GM21825 (cell line): Measurements from ENCODE around the gene NELL1.

ENCODE experiments used
- ATAC-seq: cut with Tn5 transposase; IDR thresholded peaks from one replicate; pipeline ENCODE4 v1.9.1; 2021; ENCODE audit warnings: mild to moderate bottlenecking, moderate library complexity; ENCODE audit not compliant: unreplicated experiment

The NELL1 gene

DNA sequence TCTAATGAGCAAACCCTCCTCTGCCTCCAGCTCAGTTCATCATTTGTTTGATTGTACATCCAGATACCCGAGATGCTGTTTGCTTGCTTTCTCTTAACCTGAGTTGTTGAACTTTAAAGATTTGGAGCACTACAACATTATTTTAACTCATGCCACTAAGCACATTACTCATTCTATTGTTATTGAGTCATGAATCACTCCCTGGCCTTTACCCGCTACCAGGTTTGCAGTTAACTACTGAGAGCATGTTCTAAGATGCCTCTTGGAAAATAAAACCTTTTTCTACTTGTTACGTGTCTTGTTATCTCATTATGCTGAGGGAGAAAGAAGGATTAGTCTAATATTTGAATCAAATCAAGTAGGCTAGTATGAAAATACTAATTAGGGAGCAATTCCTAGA, 802.9 kb downstream of the NELL1 start:
- no peak for ATAC-seq

DNA sequence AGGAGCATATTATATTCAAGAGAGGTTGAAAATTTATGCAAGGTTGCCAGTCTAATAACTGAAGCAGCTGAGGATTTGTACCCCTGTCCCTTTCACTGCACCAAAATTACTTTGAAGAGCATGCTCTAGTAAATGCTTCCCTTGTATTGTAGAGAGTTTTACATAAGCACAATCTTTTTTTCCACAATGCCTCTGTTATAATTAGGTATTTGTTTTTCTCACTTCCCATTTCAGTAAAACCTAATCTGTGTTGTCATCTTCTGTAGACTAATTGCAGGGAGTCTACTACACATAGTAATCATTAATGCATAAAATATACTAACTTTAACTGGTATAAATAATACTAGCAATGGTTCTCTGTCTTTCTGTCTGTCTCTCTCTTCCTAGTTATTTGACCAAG, 805.1 kb downstream of the NELL1 start:
- no peak for ATAC-seq

- ATAC-seq, result no peak
Observed at GRCh38 chr11:21475276-21475675, 805.9 kb downstream of the NELL1 start.

DNA sequence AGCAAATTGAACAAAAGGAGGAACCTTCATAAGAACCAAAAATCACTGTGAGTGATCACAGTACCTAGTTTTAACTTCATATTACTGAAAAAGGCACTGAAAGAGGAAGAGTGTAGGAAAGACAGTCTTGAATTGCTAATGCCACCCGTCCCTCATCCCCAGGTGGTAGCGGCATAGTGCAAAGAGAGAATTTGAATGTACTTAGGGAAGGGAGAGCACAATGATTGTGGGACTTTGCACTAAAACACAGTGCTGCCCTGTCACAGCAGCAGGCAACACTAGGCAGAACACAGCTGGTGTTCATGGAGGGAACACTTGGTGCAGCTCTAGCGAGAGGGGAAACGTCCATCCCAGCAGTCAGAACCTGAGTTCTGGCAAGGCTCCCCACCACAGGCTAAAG, 807.2 kb downstream of the NELL1 start:
- ATAC-seq, result no peak

DNA sequence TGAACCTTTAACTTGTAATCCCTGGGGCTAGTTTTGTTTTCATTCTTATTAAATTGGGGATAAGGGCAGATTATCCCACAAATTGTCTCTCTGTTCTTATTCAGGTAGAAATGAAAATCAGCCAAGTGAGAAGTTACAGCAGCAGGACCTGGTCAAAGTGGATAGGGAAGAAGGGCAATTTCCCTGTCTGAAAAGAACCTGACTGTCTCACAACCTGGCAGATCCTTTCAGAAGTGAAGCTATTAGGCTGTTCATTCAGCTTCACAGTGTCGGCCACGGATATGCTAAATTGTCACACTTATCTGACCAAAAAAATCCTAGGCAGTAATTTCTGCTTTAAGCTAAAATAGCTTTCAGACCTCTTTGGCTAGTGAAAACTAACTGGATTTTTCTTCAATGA, 810.9 kb downstream of the NELL1 start:
- ATAC-seq, result no peak

GRCh38 chr11:21481255-21481654, 811.9 kb downstream of the NELL1 start:
- no peak for ATAC-seq

- ATAC-seq, result no peak
Observed at GRCh38 chr11:21484039-21484438, 814.7 kb downstream of the NELL1 start.

- no peak for ATAC-seq
Observed at GRCh38 chr11:21485006-21485405, 815.6 kb downstream of the NELL1 start.

- no peak for ATAC-seq
Observed at GRCh38 chr11:21485426-21485825, 816.0 kb downstream of the NELL1 start.

DNA sequence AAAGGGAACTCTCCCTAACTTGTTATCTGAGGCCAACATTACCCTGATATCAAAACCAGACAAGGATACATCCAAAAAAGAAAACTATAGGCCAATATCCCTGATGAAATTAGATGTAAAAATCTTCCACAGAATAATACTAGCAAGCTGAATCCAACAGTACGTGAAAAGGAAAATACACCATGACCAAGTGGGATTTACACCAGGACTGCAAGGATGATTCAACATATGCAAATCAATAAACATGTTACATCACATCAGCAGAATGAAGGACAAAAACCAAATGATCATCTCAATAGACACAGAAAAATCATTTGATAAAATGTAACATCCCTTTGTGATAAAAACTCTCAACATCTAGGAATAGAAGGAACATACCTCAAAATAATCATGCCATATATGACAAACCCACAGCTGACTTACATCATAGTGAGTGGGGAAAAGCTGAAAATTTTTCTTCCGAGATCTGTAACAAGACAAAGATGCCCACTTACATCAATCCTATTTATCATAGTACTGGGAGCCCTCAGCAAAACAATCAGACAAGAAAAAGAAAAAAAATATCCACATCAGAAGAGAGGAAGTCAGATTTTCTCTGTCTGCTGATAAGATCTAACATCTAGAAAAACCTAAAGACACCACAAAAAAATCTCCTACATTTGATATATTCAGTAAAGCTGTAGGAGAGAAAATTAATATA, 820.2 kb downstream of the NELL1 start:
- no peak for ATAC-seq

DNA sequence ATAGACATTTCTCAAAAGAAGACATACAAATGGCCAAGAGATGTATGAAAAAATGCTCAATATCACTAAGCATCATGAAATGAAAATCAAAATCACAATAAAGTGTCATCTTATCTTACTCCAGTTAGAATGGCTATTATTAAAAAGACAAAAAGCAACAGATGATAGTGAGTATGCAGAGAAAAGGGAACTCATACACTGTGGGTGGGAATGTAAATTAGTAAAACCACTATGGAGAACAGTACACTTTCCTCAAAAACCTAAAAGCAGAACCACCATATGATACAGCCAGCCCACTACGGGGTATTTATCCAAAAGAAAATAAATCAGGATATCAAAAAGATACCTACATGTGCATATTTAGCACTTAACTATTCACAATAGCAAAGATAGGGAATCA, 823.5 kb downstream of the NELL1 start:
- ATAC-seq, result no peak

- no peak for ATAC-seq
Observed at GRCh38 chr11:21494946-21495345, 825.6 kb downstream of the NELL1 start.

DNA sequence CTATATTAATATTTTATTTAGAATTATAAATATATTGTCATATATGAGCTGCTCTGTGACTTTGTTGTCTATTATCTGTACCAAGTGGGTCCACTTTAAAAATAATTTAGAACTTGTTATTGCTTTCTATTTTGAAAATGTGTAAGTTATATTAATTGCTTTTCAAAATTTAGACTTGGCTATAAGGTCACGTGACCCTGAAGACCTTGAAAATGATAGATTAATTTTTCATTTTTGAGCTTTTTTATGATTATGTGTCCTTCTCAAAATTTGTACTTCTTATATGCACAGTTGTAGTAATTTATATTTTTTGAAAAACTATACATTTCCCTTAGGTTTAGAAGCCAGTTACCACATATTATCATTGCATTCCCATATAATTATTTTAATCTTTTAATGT, 826.5 kb downstream of the NELL1 start:
- ATAC-seq, result no peak

- no peak for ATAC-seq
Observed at GRCh38 chr11:21501245-21501644, 831.9 kb downstream of the NELL1 start.

- ATAC-seq, result no peak
Observed at GRCh38 chr11:21505070-21505469, 835.7 kb downstream of the NELL1 start.

DNA sequence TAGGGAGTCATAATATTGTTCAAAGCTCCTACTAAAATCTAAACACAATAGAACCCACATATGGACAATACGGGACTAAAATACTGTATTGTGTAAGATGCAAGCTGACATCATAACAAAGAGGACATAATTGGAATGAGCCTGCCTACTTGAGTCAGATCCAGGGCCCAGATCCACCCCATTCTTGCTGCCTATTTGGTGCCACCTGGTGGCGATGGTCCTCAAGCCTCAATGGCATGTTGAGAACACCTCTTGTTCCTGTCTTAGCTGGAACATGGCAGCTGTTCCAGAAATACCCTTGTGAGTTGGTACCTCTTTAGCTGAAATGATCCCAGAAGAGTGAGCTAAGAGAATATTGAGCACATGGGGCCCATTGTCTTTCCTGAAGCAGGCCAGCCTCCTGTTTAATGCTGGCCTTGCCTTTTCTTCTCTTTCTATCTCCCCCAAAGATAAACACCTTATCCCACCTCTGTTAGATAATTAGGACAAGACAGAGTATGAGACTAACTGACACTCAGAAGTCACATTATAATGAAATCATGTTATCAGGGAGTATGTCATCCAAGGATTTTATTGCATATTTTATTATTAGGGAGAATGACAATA, 842.6 kb downstream of the NELL1 start:
- ATAC-seq, result peak; percentile 72

- ATAC-seq, result no peak
Observed at GRCh38 chr11:21514316-21514715, 844.9 kb downstream of the NELL1 start.

GRCh38 chr11:21520244-21520643, 850.9 kb downstream of the NELL1 start:
- ATAC-seq, result no peak

DNA sequence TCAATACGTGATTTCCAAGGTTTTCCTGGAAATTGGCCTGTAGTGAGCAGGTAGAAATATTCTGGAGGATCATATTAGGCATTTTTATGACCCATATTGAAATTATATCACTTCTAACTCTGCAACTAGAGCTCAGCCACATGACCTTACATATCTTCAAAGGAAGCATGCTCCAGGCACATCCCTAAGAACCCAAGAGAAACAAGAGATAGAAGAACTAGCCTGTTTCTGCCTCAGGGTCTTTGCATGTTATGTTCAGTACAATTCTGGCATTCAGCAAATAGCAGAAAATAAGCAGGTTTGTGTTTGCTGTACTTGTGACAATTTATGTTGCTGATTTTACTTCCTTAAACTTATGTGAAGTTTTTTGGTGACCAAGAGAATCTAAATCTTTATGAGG, 859.8 kb downstream of the NELL1 start:
- no peak for ATAC-seq

- no peak for ATAC-seq
Observed at GRCh38 chr11:21534288-21534687, 864.9 kb downstream of the NELL1 start.

DNA sequence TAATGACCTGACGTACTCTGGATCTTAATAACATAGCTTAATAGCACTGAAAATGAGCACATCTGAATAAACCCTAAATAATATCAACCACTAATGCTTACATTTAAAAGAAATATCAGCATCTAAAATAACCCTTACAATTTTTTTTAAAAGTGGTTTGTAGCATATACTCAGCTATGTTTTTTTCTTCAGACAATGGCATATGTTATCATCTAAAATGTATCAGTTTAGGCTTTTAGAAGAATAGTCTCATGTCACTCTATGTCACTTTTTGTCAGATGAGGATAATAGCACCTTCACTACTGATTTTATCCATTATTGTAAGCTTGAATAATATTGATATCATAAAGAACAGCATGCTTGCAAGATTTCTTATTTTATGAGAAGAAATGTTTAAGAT, 868.6 kb downstream of the NELL1 start:
- ATAC-seq, result no peak

GRCh38 chr11:21541187-21541751, 871.9 kb downstream of the NELL1 start:
- ATAC-seq, result no peak

GRCh38 chr11:21543901-21544300, 874.5 kb downstream of the NELL1 start:
- ATAC-seq, result no peak
